Right forelimb (tissue), 1 donor: ENCODE results near the gene CRCP.
A peak's percentile ranks its signal among the peaks of the same experiment; 100 is the strongest.
"Not testable (repeated sequence)": the region's sequence is repeated elsewhere in the genome, so short reads cannot be mapped to it uniquely, and the experiment has no call there.

Experiments used
- DNase-seq: peaks from one replicate; pipeline ENCODE4 v3.0.0-alpha.2; 2018

Gene CRCP

DNA sequence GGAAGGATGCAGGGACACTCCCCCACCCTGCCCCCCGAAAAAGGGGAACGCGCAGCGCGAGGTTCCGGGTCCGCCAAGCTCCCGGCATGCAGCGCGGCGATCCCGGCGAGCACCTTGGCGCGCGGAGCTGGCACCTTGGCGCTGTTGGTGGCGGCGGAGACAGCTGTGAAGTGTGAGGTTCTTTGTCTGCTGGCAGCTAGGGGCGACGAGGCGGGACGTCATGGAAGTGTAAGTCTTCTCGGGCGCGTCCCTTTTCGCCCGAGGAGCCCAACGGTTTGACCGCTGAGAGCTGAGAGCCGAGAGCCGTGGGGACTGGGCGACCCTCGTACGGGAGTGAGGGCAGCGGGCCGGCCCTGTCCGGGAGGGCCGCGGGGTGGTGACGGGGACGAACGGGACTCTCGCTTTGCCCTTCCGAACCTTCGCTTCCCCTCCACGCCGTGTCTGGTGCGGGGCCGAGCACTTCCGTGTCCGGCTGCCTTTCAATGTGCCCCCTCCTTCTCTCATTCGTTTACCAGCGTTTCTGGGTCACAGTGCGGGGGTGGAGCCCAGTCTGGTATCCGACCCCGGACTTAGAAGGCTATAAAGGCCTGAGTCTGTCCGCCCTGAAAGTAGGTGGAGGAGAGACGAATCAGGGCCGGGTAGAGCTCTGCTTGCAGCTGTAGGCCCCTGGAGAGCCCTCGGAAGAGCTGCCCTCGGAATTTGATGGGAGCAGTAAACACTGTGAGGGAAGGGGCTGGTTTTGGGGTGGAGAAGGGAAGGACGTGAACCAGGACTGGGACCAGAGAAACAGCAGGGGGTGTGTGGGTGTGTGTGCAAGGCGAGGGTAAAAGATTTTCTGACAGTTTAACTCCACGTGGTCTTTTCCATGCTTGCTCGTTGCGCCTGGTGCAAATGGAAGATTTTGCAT lies at the start of gene CRCP:
CRCP (plus strand) TSS at position 105 of the 907 bp plus-strand sequence; CDS start at position 221, 116 bp downstream.
- DNase-seq = peak; percentile 88

DNA sequence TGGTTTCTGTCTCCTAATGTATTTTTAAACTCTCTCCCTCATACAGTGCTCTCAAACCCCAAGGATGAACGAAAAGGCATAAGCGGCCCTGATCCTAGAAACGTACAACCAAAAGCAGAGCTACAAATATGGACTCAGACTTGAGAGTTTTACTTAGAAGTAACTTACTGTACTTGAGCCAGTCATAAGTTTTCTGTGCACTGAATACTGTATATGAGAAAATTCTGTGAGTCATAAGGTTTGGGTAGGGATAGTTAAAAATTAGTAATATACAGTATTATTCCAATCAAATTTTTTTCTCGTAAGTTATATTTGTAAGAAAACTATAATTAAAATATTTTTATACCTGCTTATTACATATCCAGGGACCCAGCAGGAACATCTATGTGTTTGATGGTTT lies 44.9 kb upstream of the CRCP start:
- no peak for DNase-seq

DNA sequence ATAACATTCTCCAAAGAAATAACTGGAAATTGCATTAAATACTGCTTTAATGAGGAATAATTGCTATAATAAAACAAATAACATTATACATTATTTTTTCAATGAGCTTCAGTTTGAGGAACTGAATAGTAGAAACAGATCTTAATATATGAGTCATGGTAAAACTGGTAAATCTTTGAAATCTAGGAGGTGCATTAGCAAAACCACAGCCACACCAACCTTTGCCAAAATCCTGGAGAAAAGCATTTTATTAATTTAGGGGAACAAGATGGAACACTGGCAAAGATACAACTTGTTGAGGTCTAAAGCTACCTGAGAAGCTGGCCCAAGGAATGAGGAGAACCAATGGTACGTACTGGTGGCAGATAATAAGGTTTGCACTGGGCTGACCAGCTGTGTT lies 44.4 kb upstream of the CRCP start:
- no peak for DNase-seq

DNA sequence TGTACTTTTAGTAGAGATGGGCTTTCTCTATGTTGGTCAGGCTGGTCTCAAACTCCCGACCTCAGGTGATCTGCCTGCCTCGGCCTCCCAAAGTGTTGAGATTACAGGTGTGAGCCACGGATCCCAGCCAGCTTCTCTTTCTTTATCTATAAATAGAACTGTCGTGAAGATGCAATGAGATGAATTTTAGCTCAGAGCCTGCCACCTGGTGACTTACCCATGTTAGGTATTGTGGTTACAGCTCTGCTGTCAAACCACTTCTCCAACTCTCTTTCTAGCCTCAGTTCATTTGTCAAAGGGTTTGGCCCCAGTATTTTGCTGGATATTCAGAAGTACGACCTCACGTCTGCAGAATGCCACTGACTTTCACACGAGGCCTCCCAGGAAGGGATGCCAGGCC lies 42.4 kb upstream of the CRCP start:
- DNase-seq = not testable (repeated sequence)

DNA sequence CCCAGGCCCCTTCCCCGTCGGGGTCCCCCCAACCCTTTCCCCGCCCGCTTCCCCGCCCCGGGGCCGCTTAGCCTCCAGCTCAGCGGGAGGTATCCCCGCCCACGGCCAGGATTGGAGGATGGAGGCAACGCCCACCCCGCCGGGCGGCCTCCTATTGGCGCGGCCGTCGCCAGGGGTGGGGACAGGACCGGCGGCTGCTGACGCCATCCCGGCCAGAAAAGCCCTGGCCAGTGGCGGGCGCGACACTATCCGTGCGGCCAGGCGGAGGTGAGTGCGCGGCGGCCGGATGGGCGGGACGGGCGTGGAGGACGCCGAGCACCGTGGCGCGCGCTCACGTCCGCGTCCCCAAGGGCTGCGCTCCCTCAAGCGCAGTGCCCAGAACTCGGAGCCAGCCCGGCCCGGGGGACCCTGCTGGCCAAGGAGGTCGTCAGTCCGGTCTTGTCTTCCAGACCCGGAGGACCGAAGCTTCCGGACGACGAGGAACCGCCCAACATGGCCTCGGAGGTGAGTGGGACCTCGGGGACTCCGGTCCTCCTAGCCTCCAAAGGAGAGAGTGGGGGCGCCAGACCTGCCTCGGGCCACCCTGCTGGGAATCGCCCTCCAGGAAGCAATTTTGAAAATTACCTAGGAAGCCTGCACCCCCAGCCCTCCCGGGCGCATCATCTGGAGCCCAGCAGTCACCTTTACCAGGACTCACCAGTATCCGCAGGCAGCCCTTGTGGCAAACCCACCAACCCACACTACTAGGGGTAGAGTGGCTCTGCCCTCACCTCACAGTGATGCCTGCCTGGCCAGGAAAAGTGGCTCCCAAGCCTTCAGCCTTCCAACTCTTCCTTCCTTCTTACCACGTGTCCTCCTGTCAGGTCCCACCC lies 38.8 kb upstream of the CRCP start, which contains the start of gene ASL:
ASL (plus strand) TSS at position 230 of the 872 bp plus-strand sequence; CDS start at position 493, 263 bp downstream.
- DNase-seq = peak; percentile 95

DNA sequence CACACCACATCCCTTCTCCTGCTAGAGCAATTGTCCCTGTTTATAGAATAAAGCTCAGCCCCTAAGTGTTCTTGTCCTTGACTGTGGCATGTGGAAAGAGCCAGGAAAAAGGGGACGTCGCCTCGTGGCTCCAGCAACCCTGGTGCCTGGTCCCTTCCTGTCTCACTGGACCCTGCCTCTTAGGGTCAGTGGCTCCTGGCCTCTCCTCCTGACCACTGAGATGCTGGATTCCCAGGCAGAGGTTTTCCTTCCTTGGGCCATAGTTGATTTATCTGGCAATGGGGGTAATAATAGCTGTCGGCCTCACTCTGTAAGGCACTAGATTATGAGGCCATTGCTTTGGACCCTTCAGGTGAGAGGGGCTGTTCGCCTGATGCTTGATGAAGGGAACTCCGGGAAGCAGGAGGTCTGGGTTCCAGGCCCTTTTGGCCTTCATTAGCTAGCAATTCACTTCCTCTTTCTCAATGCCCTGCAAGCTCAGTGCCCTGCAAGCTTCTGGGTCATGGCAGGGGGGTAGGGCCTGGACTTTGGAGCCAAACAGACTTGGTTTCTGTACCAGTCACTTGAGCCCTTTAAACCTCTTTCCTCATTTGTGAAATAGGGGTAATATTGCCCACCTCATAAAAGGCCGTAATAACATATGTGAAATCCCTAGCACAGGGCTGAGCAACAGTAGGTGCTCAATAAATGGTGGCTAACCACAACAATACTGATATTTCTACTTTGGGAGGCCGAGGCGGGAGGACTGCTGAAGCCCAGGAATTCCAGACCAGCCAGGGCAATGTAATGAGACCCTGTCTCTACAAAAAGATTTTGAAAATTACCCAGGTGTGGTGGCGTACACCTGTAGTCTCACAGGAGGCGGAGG lies 38.0 kb upstream of the CRCP start:
- DNase-seq = no peak

DNA sequence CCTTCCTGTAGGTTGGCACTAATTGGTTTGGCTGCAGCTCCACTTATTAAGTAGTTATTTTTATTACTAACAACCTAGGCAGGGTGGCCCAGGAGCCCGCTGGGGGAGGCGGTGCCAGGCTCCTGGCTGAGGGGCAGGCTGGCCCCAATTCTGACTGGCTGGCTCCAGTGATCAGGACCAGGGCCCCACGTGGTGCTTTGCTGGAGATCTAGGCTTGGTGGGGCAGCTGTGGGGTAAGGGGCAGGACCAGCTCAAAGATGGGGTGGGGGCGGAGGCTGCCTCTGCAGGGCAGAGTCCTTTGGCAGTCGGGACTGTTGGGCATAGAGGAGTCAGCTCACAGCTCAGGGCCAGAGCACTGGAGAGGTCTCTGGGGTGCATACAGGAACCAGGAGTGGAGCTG lies 36.6 kb upstream of the CRCP start:
- DNase-seq = no peak

DNA sequence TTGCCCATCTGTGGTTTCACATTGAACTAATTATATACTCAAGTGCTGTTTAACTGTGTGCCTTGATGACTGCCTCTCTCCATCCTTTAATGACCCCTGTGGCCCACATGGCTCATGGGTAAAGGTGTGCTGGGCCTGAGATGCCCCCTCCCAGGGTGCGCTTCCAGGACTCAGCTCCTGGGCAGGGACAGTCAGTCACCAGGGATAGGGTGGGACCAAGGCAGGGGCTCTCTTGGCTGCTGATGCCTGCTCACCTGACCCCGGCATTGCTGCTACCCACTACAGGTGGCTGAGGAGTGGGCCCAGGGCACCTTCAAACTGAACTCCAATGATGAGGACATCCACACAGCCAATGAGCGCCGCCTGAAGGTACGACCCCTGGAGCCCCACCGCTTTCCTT lies 32.6 kb upstream of the CRCP start:
- no peak for DNase-seq

DNA sequence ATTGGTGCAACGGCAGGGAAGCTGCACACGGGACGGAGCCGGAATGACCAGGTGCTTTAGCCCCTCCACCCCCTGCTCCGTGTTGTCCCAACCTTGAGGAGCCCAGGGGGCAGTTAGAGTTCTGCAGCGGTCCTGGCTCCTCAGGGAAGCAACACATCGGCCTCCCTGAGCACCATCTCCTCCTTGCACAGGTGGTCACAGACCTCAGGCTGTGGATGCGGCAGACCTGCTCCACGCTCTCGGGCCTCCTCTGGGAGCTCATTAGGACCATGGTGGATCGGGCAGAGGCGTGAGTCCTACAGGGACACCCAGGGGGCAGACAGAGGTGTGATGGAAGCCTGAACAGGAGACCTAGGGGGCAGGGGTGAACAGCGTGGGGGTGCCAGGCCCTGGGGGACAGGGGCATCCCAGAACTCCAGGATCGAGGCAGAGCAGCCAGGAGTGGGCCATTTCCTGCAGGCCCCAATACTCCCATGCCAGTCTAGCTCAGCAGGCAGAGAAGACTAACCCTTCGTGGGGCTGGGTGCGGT lies 31.7 kb upstream of the CRCP start:
- no peak for DNase-seq

DNA sequence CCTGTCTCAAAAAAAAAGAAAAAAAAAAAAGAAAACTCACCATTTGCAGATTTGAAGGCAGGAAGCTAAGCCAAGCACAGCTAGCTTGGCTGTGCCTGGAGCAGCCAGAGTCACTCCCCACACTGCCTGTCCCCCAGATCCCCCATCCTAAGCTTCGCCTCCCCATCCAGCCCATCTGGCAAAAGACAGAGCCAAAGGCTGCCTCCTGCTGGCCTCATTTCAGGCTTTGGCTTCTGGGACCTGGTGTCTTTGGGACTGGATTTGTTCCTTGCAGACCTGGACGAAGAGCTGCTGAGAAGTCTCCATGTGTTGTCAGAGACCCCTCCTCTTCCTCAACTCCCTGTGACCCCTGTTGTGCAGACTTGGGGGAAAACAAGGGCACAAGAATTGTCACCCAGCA lies 31.0 kb upstream of the CRCP start:
- no peak for DNase-seq

DNA sequence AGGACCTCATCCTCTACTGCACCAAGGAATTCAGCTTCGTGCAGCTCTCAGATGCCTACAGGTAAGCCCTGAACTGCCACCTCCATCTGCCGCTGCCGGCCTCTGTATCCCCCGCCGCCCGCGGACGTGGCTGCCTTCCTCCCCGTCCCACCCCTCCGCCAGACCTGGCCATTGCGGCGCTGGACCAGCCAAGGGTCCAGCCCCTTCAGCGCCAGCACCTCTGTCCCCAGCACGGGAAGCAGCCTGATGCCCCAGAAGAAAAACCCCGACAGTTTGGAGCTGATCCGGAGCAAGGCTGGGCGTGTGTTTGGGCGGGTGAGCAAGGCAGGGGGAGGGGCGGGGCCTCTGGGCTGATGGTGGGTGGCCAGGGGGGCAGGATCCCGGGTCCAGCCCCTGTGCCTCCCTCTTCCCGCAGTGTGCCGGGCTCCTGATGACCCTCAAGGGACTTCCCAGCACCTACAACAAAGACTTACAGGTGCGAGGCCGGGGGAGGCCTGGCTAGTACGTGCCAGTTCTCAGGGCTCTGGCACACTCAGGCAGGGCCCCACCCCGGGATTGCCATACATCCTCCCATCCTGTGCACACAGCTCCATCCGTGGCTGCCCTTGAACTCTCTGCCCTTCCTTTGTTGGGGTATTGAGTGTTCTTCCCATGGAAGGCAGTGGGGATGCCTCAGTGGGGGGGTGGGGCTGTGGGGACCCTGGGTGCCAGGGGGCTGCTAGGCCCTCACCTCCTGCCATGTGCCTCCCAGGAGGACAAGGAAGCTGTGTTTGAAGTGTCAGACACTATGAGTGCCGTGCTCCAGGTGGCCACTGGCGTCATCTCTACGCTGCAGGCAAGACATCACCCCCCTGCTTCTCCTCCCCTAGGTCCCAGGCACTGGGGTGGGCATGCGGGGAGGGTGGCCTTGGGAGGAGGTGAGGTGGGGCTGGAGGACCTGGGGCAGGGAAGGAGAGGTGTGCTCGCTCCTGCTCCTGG lies 25.5 kb upstream of the CRCP start:
- no peak for DNase-seq

DNA sequence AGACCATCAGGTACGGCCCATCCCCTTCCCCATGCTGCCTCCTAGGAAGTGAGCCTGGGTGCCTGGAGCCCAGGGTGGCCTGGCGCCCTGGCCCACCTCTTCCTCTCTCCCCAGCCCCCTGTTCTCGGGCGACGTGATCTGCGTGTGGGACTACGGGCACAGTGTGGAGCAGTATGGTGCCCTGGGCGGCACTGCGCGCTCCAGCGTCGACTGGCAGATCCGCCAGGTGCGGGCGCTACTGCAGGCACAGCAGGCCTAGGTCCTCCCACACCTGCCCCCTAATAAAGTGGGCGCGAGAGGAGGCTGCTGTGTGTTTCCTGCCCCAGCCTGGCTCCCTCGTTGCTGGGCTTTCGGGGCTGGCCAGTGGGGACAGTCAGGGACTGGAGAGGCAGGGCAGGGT lies 22.0 kb upstream of the CRCP start:
- no peak for DNase-seq

DNA sequence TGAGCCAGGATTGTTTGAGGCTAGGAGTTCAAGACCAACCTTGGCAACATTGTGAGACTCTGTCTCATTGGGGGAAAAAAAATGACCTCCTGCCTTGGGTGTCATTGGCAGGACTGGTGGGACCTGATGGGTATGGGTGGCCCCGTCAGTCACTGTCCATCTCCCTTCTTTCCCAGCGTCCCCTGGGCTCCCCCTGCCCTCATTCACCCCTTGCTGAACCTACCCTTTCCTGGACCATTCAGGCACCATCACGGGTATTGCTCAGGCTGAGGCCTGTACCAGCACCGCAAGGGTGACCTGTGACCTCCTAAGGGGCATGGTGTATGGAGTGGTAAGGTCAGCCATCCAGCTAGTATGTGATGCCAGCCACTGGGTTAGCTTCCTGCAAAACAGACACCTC lies 19.6 kb upstream of the CRCP start:
- no peak for DNase-seq

DNA sequence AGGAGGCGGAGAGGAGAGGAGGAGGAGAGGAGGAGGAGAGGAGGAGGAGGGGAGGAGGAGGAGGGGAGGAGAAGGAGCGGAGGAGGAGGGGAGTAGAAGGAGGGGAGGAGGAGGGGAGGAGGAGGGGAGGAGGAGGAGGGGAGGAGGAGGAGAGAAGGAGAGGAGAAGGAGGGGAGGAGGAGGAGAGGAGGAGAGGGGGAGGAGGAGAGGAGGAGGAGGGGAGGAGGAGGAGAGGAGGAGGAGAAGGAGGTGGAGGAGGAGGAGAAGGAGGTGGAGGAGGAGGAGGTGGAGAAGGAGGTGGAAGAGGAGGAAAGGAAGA lies 15.5 kb upstream of the CRCP start:
- DNase-seq = no peak

DNA sequence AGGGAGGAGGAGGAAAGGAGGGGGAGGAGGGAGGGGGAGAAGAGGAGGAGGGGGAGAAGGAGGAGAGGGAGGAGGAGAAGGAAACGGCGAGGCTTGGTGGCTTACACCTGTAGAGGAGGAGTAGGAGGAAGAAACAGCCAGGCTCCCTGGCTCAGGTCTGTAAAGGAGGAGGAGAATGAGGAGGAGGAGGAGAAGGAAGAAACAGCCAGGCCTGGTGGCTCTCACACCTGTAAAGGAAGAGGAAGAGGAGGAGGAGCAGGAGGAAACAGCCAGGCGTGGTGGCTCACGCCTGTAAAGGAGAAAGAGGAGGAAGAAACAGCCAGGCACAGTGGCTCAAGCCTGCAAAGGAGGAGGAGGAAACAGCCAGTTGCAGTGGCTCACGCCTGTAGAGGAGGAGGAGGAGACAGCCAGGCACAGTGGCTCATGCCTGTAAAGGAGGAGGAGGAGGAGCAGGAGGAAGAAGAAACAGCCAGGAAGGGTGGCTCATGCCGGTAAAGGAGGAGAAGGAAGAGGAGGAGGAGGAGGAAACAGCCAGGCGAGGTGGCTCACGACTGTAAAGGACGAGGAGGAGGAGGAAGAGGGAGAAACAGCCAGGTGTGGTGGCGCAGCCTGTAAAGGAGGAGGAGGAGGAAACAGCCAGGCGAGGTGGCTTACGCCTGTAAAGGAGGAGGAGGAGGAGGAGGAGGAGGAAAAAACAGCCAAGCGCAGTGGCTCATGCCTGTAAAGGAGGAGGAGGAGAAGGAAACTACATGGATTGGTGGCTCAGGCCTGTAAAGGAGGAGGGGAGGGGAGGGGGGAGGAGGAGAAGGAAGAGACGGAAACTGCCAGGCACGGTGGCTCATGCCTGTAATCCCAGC lies 14.9 kb upstream of the CRCP start:
- peak; percentile 79 for DNase-seq

DNA sequence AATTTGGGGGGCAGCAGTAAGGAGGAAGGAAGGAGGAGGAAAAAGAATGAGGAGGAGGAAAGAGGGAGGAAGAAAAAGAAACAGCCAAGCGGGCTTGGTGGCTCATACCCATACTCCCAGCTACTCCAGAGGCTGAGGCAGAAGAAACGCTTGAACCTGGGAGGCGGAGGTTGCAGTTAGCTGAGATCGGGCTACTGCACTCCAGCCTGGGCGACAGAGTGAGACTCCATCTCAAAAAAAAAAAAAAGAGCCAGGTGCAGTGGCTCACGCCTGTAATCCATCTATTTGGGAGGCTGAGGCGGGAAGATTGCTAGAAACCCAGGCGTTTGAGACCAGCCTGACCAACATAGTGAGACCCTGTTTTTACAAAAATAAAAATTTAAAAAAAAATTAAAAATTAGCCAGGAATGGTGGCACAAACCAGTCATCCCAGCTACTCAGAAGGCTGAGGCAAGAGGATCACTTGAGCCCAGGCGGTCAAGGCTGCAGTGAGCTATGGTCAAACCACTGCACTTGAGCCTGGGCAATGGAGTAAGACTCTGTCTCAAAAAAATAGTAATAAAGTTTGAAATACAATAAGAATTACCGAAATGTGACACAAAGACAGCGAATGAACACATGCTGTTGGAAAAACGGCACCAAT lies 14.1 kb upstream of the CRCP start:
- DNase-seq = no peak

DNA sequence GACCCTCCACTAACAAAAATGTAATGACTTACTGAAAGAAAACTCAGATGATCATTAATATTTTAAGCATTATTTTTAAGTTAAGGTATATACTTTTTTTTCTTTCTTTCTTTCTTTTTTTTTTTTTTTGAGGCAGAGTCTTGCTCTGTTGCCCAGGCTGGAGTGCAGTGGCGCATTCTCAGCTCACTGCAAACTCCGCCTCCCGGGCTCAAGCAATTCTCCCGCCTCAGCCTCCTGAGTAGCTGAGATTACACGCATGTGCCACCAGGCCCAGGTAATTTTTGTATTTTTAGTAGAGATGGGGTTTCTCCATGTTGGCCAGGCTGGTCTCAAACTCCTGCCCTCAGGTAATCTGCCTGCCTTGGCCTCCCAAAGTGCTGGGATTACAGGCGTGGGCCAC lies 12.5 kb upstream of the CRCP start:
- not testable (repeated sequence) for DNase-seq

DNA sequence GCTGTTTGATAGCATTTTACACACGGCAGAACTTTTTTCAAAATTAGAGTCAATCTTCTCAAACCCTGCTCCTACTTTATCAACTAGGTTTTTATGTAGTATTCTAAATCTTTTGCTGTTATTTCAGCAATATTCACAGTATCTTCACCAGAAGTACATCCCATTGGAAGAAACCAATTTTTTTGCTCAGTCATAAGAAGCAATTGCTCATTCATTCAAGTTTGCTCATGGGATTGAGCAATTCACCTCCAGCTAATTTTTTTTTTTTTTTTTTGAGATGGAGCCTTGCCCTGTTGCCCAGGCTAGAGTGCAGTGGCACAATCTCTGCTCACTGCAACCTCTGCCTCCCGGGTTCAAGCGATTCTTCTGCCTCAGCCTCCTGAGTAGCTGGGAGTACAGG lies 10.7 kb upstream of the CRCP start:
- DNase-seq = not testable (repeated sequence)

DNA sequence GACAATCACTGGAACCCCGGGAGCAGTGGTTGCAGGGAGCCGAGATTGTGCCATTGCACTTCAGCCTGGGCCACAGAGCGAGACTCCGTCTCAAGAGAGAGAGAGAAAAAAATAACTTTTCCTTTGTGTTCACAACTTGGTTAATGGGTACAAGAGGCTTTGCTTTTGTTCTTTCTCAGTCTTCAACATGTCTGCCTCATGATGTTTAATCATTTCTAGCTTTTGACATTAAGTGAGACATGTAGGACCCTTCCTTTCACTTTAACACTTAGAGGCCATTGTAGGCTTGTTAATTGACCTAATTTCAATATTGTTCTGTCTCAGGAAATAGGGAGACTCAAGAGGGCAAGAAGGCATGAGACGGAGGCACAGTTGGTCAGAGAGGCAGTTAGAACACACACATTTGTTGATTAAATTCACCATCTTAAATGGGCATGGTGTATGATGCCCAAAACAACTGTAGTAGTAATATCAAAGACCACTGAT lies 9.3 kb upstream of the CRCP start:
- no peak for DNase-seq

DNA sequence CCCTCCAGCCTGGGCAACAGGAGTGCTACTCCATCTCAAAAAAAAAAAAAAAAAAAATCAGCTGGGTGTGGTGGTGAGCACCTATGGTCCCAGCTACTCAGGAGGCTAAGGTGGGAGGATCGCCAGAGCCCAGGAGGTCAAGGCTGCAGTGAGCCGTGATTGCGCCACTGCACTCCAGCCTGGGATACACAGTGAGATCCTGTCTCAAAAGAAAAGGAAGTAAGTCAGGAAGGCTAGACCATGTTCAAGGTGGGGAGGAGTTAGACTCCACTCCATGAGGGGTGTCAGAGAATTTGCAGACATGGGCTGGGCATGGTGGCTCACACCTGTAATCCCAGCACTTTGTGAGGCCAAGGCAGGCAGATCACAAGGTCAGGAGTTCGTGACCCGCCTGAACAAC lies 6.2 kb upstream of the CRCP start:
- not testable (repeated sequence) for DNase-seq
